ENCODE results near the gene PCK2.

PCK2 gene

GRCh38 chr14:24083462-24083861 is 10.6 kb upstream of the PCK2 start:
- DNase-seq (ENCODE audit: low read depth), result no peak

DNA sequence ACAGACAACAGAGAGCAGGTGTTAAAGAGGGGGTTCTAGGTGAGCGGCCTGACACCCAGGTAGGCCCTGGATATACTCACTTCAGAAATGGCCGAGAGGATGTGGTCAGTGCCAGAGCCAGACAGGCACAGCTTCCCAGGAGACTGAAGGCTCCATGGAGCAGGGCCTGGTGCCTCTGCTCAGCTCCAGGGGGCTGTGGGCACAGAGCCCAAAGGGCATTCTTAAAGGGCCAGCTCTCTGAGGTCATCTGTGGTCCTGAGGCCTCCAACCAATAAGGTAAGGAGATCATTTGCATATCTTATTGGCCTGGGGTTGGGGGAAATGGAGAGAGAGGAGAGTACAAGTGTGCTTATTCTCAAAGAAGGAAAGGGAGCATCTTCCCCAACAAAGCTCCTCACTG is 9.7 kb upstream of the PCK2 start:
- no peak overlapping the region for H3K4me3 ChIP-seq (ENCODE audit: low read depth, low read length)
- TF ChIP-seq, protein P1, sequence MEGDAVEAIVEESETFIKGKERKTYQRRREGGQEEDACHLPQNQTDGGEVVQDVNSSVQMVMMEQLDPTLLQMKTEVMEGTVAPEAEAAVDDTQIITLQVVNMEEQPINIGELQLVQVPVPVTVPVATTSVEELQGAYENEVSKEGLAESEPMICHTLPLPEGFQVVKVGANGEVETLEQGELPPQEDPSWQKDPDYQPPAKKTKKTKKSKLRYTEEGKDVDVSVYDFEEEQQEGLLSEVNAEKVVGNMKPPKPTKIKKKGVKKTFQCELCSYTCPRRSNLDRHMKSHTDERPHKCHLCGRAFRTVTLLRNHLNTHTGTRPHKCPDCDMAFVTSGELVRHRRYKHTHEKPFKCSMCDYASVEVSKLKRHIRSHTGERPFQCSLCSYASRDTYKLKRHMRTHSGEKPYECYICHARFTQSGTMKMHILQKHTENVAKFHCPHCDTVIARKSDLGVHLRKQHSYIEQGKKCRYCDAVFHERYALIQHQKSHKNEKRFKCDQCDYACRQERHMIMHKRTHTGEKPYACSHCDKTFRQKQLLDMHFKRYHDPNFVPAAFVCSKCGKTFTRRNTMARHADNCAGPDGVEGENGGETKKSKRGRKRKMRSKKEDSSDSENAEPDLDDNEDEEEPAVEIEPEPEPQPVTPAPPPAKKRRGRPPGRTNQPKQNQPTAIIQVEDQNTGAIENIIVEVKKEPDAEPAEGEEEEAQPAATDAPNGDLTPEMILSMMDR (IDR thresholded peaks at IDR 0.05; ENCODE audit: control insufficient read depth, extremely low read depth, insufficient read depth), result no peak
- no peak for DNase-seq (ENCODE audit: low read depth)

More at GRCh38 chr14:24083462-24083861, 10.6 kb upstream of the PCK2 start:
- TF ChIP-seq, protein P1 (IDR thresholded peaks at IDR 0.05; ENCODE audit: control insufficient read depth, extremely low read depth, insufficient read depth), result no peak
- no peak overlapping the region for H3K4me3 ChIP-seq (ENCODE audit: low read depth, low read length)

GRCh38 chr14:24085215-24085614 is 8.9 kb upstream of the PCK2 start:
- no peak for DNase-seq (ENCODE audit: low read depth)
- TF ChIP-seq, protein P1 (IDR thresholded peaks at IDR 0.05; ENCODE audit: control insufficient read depth, extremely low read depth, insufficient read depth), result no peak
- no peak overlapping the region for H3K4me3 ChIP-seq (ENCODE audit: low read depth, low read length)

GRCh38 chr14:24086193-24086955 is 7.7 kb upstream of the PCK2 start:
- no peak overlapping the region for H3K4me3 ChIP-seq (ENCODE audit: low read depth, low read length)
- TF ChIP-seq, protein P1 (IDR thresholded peaks at IDR 0.05; ENCODE audit: control insufficient read depth, extremely low read depth, insufficient read depth), result no peak
- no peak for DNase-seq (ENCODE audit: low read depth)

- no peak for DNase-seq (ENCODE audit: low read depth)
- TF ChIP-seq, protein P1 (IDR thresholded peaks at IDR 0.05; ENCODE audit: control insufficient read depth, extremely low read depth, insufficient read depth), result no peak
- H3K4me3 ChIP-seq (ENCODE audit: low read depth, low read length), result no peak overlapping the region
Measured at GRCh38 chr14:24087004-24087403, 7.1 kb upstream of the PCK2 start.

DNA sequence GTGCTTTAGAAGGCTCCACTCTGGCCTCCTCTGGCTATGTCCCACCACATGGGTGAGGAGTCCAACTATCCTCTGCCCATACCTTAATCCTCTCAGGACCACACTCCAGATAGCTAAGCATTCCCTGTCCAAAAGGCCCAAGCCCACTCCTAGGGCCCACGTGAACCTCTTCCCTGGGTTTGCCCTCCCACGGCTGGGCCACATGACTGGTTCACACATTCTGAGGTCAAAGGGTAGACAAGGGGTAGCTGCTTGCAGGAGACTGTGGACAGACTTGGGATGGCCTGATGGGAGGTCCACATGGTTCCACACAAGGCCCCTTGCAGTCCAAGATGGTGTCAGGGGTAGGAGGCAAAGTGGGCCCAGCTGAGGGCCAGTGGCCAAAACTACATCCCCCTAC is 6.0 kb upstream of the PCK2 start:
- H3K4me3 ChIP-seq (ENCODE audit: low read depth, low read length), result no peak overlapping the region
- DNase-seq (ENCODE audit: low read depth), result no peak
- TF ChIP-seq, protein P1 (IDR thresholded peaks at IDR 0.05; ENCODE audit: control insufficient read depth, extremely low read depth, insufficient read depth), result no peak

DNA sequence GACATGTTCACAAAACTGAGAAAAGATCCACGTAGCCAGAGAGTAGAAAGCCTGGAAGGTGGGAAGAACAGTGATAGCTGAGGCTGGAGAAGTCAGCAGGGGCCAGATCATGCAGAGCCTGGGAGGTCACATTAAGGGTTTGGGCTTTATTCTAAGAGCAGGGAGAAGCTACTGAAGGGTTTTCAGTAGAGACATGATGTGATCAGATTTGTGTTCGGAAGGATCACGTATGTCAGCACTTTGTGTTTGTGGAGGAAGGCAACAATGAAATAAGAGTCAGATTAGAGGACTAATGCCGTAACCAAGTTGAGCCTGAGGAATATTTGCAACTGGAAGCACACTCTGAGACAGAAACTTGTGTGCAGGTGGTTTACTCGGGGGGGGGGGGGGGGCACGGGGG is 4.2 kb upstream of the PCK2 start:
- no peak for DNase-seq (ENCODE audit: low read depth)
- H3K4me3 ChIP-seq (ENCODE audit: low read depth, low read length), result no peak overlapping the region
- TF ChIP-seq, protein P1 (IDR thresholded peaks at IDR 0.05; ENCODE audit: control insufficient read depth, extremely low read depth, insufficient read depth), result no peak
